Caki2 (cell line): ENCODE data around the gene ATP8B4. TPM values are rescaled to one million over a fixed set of nuclear protein-coding genes. Genes with fewer than 3 reads are reported as not detected.

ENCODE experiments used
- DNase-seq: peaks from one replicate; pipeline ENCODE4 v3.0.0-alpha.2; 2015; ENCODE audit warnings: low read depth
- in situ Hi-C: cut with HindIII; loops from 2 replicates; pipeline ENCODE4 v1.10.0; 2016; ENCODE audit warnings: low sequenced_read_pairs, low pct_unique_long_range_greater_than_20kb, mixed read lengths
- total RNA-seq: library from RNA; depleted of rRNA; stranded (reverse); fragments of >200 nt; shearing (Covaris generic); gene quantifications from 2 replicates; pipeline ENCODE4 v1.2.3, GENCODE V29; 2014; ENCODE audit warnings: low replicate concordance; rRNA removed

Gene ATP8B4
- total RNA-seq, 1 experiment from 2014 or later = not detected

- in situ Hi-C loops = no loop called here
- no peak for DNase-seq
These were observed 291.7 kb downstream of the ATP8B4 start for GRCh38 chr15:49827311-49827710.

- no peak for DNase-seq
These were observed 292.3 kb downstream of the ATP8B4 start for GRCh38 chr15:49826640-49827234.

GRCh38 chr15:49824775-49825099 lies 294.3 kb downstream of the ATP8B4 start:
- in situ Hi-C loops = no loop called here
- DNase-seq = no peak

More at GRCh38 chr15:49826640-49827234, 292.3 kb downstream of the ATP8B4 start:
- in situ Hi-C loops = no loop called here

GRCh38 chr15:49823987-49824774 lies 294.9 kb downstream of the ATP8B4 start:
- DNase-seq = no peak
- in situ Hi-C loops = no loop called here

- DNase-seq = no peak
- in situ Hi-C loops = no loop called here
These were observed 301.9 kb downstream of the ATP8B4 start for GRCh38 chr15:49817100-49817499.

GRCh38 chr15:49815950-49816349 lies 303.1 kb downstream of the ATP8B4 start:
- in situ Hi-C loops = no loop called here
- DNase-seq = no peak

- no peak for DNase-seq
- in situ Hi-C loops = no loop called here
These were observed 303.5 kb downstream of the ATP8B4 start for GRCh38 chr15:49815526-49815925.

- DNase-seq = no peak
- in situ Hi-C loops = no loop called here
These were observed 304.3 kb downstream of the ATP8B4 start for GRCh38 chr15:49814709-49815108.

- no peak for DNase-seq
- in situ Hi-C loops = no loop called here
These were observed 305.4 kb downstream of the ATP8B4 start for GRCh38 chr15:49813625-49814024.

- DNase-seq = no peak
- in situ Hi-C loops = no loop called here
These were observed 308.3 kb downstream of the ATP8B4 start for GRCh38 chr15:49810720-49811119.

- DNase-seq = no peak
- in situ Hi-C loops = no loop called here
These were observed 309.0 kb downstream of the ATP8B4 start for GRCh38 chr15:49809894-49810609.

GRCh38 chr15:49808341-49808740 lies 310.7 kb downstream of the ATP8B4 start:
- DNase-seq = no peak
- in situ Hi-C loops = no loop called here

Other genes with a start within 250 kb of the ATP8B4 start
- 0.06 and 0.57 TPM in 2 replicates for gene SLC27A2, start 63.0 kb upstream of the ATP8B4 start, total RNA-seq
- not detected in 2 replicates for gene HDC, start 146.5 kb upstream of the ATP8B4 start, total RNA-seq
- 26.9 and 56.7 TPM in 2 replicates for gene GABPB1, start 236.0 kb upstream of the ATP8B4 start, total RNA-seq